GM12873 (cell line): Measurements from ENCODE around the gene USH2A.
A peak's percentile ranks its signal among the peaks of the same experiment; 100 is the strongest.

Experiments used
- CTCF ChIP-seq: IDR thresholded peaks from 2 replicates; pipeline ENCODE4 v1.5.1; 2012; ENCODE audit warnings: low read depth, mild to moderate bottlenecking, moderate library complexity, low read length, control low read depth; ENCODE audit not compliant: insufficient read depth; ENCODE audit errors: missing control alignments

USH2A gene

GRCh38 chr1:216144661-216145450 lies 278.4 kb downstream of the USH2A start:
- no peak for TF ChIP-seq CTCF

- TF ChIP-seq CTCF, result no peak
Observed at GRCh38 chr1:216142921-216143320, 280.3 kb downstream of the USH2A start.

GRCh38 chr1:216140730-216141524 lies 282.3 kb downstream of the USH2A start:
- TF ChIP-seq CTCF, result no peak

GRCh38 chr1:216124192-216124781 lies 299.0 kb downstream of the USH2A start:
- TF ChIP-seq CTCF, result no peak

- TF ChIP-seq CTCF, result no peak
Observed at GRCh38 chr1:216123446-216124191, 299.6 kb downstream of the USH2A start.

GRCh38 chr1:216119600-216119999 lies 303.6 kb downstream of the USH2A start:
- peak; percentile 53 for TF ChIP-seq CTCF
